ENCODE measurements around the gene STK32B. TPM values are rescaled to one million over a fixed set of nuclear protein-coding genes. Genes with fewer than 3 reads are reported as not detected.

Gene STK32B
- total and polyA plus RNA-seq, 2 of the 8 experiments (the other 6 are each of a cell fraction or from before 2014, with no cell fraction given) = 2.3 to 2.5 TPM

- POLR2A ChIA-PET (ENCODE audit: partially characterized antibody) = interaction anchor here (0.6 kb wide), 1 partner anchor 474 kb away, joined by 3 read pairs; no protein-coding TSS in a partner anchor
- Histone ChIP-seq H3K56ac (replicated peaks; ENCODE audit: insufficient read length, low read depth, low read length) (no peak overlapping the region), H2BK20ac (ENCODE audit: low read length) (no peak overlapping the region), H3K79me1 (ENCODE audit: low read depth, low read length) (no peaks in the 10 kb centered on the region), H4K5ac (ENCODE audit: insufficient read length, low read depth, low read length) (no peak overlapping the region), H3K4me2 (ENCODE audit: insufficient read depth in 1 of 2, low read depth in 2 of 2, low read length in 2 of 2) (no peak overlapping the region; a peak in 1 of 4 replicates), H2BK12ac (ENCODE audit: low read depth, low read length) (no peak overlapping the region), H4K91ac (replicated peaks; ENCODE audit: insufficient read length, low read length) (no peak overlapping the region), H3K4me1 (replicated peaks in 1 of 4; ENCODE audit: control insufficient read depth in 3 of 4, insufficient read depth in 4 of 4, low read length in 3 of 4) (no peaks in the 10 kb centered on the region; a peak in 1 of 7 replicates), H2BK120ac (replicated peaks; ENCODE audit: low read depth, low read length) (no peak overlapping the region), H3K23me2 (ENCODE audit: low read depth, low read length) (no peaks in the 10 kb centered on the region), H3K4me3 (ENCODE audit: extremely low read depth in 1 of 4, insufficient read depth in 2 of 4, low read depth in 3 of 4, low read length in 4 of 4) (no peak overlapping the region), H3K4ac (replicated peaks; ENCODE audit: insufficient read length, low read depth, low read length) (no peak overlapping the region), H3K79me2 (ENCODE audit: control insufficient read depth in 1 of 2, insufficient read depth in 2 of 2, low read length in 2 of 2) (no peaks in the 10 kb centered on the region), H3K27ac (ENCODE audit: low read depth, low read length) (no peak overlapping the region), H3K9ac (replicated peaks in 1 of 4; ENCODE audit: extremely low read depth in 1 of 4, low read depth in 3 of 4, low read length in 3 of 4) (no peak overlapping the region), H4K8ac (ENCODE audit: extremely low read depth, insufficient read depth, low read length) (no peak overlapping the region), H2BK5ac (ENCODE audit: low read depth, low read length) (no peak overlapping the region), H3K14ac (ENCODE audit: insufficient read length) (no peak overlapping the region), H3K9me3 (ENCODE audit: insufficient read depth in 2 of 2, low read depth in 1 of 2, low read length in 1 of 2) (no peaks in the 10 kb centered on the region), H2AK5ac (ENCODE audit: low read depth, low read length) (no peak overlapping the region), H4K20me1 (replicated peaks in 1 of 2; ENCODE audit: control insufficient read depth in 1 of 2, insufficient read depth in 2 of 2, low read length in 2 of 2) (no peaks in the 10 kb centered on the region), H2BK15ac (ENCODE audit: low read length) (no peak overlapping the region), H3K23ac (ENCODE audit: insufficient read length) (no peak overlapping the region), H3K36me3 (ENCODE audit: control insufficient read depth in 2 of 4, insufficient read depth in 4 of 4, low read length in 3 of 4) (no peaks in the 10 kb centered on the region), H3K27me3 (replicated peaks in 1 of 4; ENCODE audit: control insufficient read depth in 3 of 4, extremely low read depth in 1 of 4, insufficient read depth in 3 of 4, low read length in 3 of 4) (no peaks in the 10 kb centered on the region), H3K18ac (ENCODE audit: extremely low read depth, low read length) (no peak overlapping the region), H2AFZ (ENCODE audit: low read length) (no peak overlapping the region)
- no peak for TF ChIP-seq GABPA (IDR thresholded peaks at IDR 0.05; ENCODE audit: borderline replicate concordance, insufficient read depth, low read length)
- TF ChIP-seq CTCF (IDR thresholded peaks at IDR 0.05; ENCODE audit: control extremely low read depth in 1 of 3, insufficient read depth in 1 of 3, low read depth in 1 of 3, low read length in 3 of 3) = no peak
- TF ChIP-seq USF2 (IDR thresholded peaks at IDR 0.05; ENCODE audit: low read length) = no peak
- TF ChIP-seq TCF12 (IDR thresholded peaks at IDR 0.05; ENCODE audit: low read depth, low read length) = no peak
- no peak for TF ChIP-seq YY1 (IDR thresholded peaks at IDR 0.05; ENCODE audit: low read depth, low read length)
- TF ChIP-seq RXRA (IDR thresholded peaks at IDR 0.05; ENCODE audit: insufficient read depth, low read depth, low read length) = no peak
- WGBS, 2 experiments (ENCODE audit: extremely low coverage in 1 of 2, insufficient coverage in 1 of 2, insufficient read length in 1 of 2, insufficient replicate concordance in 2 of 2, low coverage in 1 of 2, low lambda C conversion rate in 2 of 2, missing lambda C conversion rate in 1 of 2) = 79% methylated on average over 3 of the region's 3 CpGs; no CpG with 5 or more reads in 1 of the 2 experiments
- FAIRE-seq (no peak), DNase-seq (ENCODE audit: low read depth in 1 of 2, low spot score in 2 of 2) (no peak)
- CTCF ChIA-PET (ENCODE audit: partially characterized antibody) = interaction anchor here (1.1 to 3.6 kb wide), 4 partner anchors 14 to 36 kb away, joined by 4 to 16 read pairs (median 8); no protein-coding TSS in a partner anchor
Measured at GRCh38 chr4:5424211-5424610, 372.9 kb downstream of the STK32B start.

Data from H1 (cell line).